HepG2 (cell line): ENCODE data around the gene DCDC2. TPM values are rescaled to one million over a fixed set of nuclear protein-coding genes. Genes with fewer than 3 reads are reported as not detected.

Source experiments
- ATAC-seq: fragments of 200-7000 bp; cut with Tn5 transposase; 3 replicates; pipeline ENCODE4 v1.9.1; 2020; ENCODE audit warnings: mild to moderate bottlenecking, moderate library complexity
- BruUV-seq: library from RNA; stranded (reverse); fragments of 400-500 nt; replicated peaks from 2 replicates; lab custom pipeline; 2021; lab: Mats Ljungman, UMichigan
- CTCF ChIA-PET: fragments of 300-600 bp; formaldehyde crosslinking; extraction: SDS; loops from one replicate; lab custom pipeline; 2021; ENCODE audit warnings: low total read pairs, inconsistent platforms, low intra/inter-chr PET ratio; lab: Yijun Ruan, JAX
- POLR2A ChIA-PET: fragments of 350-600 bp; sonication (Branson Sonifier 250); formaldehyde crosslinking; loops from one replicate; lab custom pipeline; 2020; ENCODE audit warnings: antibody characterized with exemption, inconsistent platforms; lab: Yijun Ruan, JAX
- DNase-seq: peaks from one replicate; pipeline ENCODE4 v3.0.0-alpha.2; 2015; ENCODE audit warnings: low spot score
- FAIRE-seq: peaks from 3 replicates; lab custom pipeline; 2011; peaks lifted over from hg19 to GRCh38; lab: Jason Lieb, UNC
- H2AFZ ChIP-seq: one replicate; pipeline ENCODE4 v1.6.1; 2011; ENCODE audit warnings: low read length, inconsistent platforms
- H3K27ac ChIP-seq: fragments of 300-600 bp; 3 replicates; pipeline ENCODE4 v1.8.0; 2011; ENCODE audit warnings: mixed run types, mild to moderate bottlenecking, mixed read lengths, low read length, inconsistent platforms; ENCODE audit not compliant: insufficient read depth; ENCODE audit errors: extremely low read length
- H3K27me3 ChIP-seq, 2 experiments: fragments of 200-600 bp in 1 of 2; 2 replicates in 1 of 2; 3 replicates in 1 of 2; pipeline versions ENCODE4 v1.6.0 to v1.8.0; 2011; ENCODE audit warnings: low read length in 2 of 2, mild to moderate bottlenecking in 2 of 2, moderate library complexity in 2 of 2, inconsistent platforms in 1 of 2; ENCODE audit not compliant: insufficient read depth in 2 of 2, control insufficient read depth in 1 of 2
- H3K36me3 ChIP-seq, 2 experiments: fragments of 200-600 bp in 1 of 2; replicated peaks in 1 of 2; 2 replicates in 1 of 2; 3 replicates in 1 of 2; pipeline versions ENCODE4 v1.5.1 to v1.8.0; 2011; ENCODE audit warnings: low read length in 2 of 2, inconsistent platforms in 1 of 2; ENCODE audit not compliant: insufficient read depth in 2 of 2, control insufficient read depth in 1 of 2
- H3K4me1 ChIP-seq: 2 replicates; pipeline ENCODE4 v1.5.1; 2012; ENCODE audit warnings: low read length, inconsistent platforms; ENCODE audit not compliant: insufficient read depth
- H3K4me2 ChIP-seq: 2 replicates; pipeline ENCODE4 v1.6.0; 2011; ENCODE audit warnings: low read depth, low read length, inconsistent platforms
- H3K4me3 ChIP-seq, 3 experiments: fragments of 200-600 bp in 1 of 3; sonication (generic), shearing (Covaris generic) in 1 of 3; replicated peaks in 1 of 3; 2 replicates each; pipeline ENCODE4 v1.5.1; 2011 to 2016; ENCODE audit warnings: low read length in 3 of 3, inconsistent platforms in 2 of 3, low read depth in 2 of 3, mild to moderate bottlenecking in 2 of 3, control low read depth in 1 of 3, mixed read lengths in 1 of 3; ENCODE audit not compliant: insufficient read depth in 1 of 3
- H3K79me2 ChIP-seq: one replicate; pipeline ENCODE4 v1.6.1; 2011; ENCODE audit warnings: low read length, inconsistent platforms; ENCODE audit not compliant: insufficient read depth
- H3K9ac ChIP-seq: 2 replicates; pipeline ENCODE4 v1.6.0; 2011; ENCODE audit warnings: mild to moderate bottlenecking, low read depth, low read length, inconsistent platforms; ENCODE audit not compliant: insufficient read depth
- H3K9me3 ChIP-seq: 2 replicates; pipeline ENCODE4 v1.5.1; 2012; ENCODE audit warnings: mild to moderate bottlenecking, low read length
- H4K20me1 ChIP-seq: 2 replicates; pipeline ENCODE4 v1.6.0; 2011; ENCODE audit warnings: inconsistent platforms, mild to moderate bottlenecking, low read length, moderate library complexity; ENCODE audit not compliant: insufficient read depth
- ARNT ChIP-seq: fragments of 450-650 bp; IDR thresholded peaks from 2 replicates; pipeline ENCODE4 v1.6.1; 2017
- CENPT ChIP-seq: sonication (generic); formaldehyde crosslinking; IDR thresholded peaks from 2 replicates; pipeline ENCODE4 v1.8.0; 2022; ENCODE audit warnings: low read depth, mild to moderate bottlenecking, moderate library complexity, missing genetic modification reagents
- GABPA ChIP-seq, 2 experiments: IDR thresholded peaks; 2 replicates each; pipeline ENCODE4 v1.6.1; 2011 to 2016; ENCODE audit warnings: low read depth in 2 of 2, low read length in 1 of 2, missing biosample characterization in 1 of 2, missing genetic modification characterization in 1 of 2
- MED13 ChIP-seq: sonication (generic); formaldehyde crosslinking; IDR thresholded peaks from 2 replicates; pipeline ENCODE4 v1.5.0; 2020; ENCODE audit warnings: missing genetic modification reagents
- SIN3A ChIP-seq: IDR thresholded peaks from 2 replicates; pipeline ENCODE4 v1.6.1; 2011; ENCODE audit warnings: low read depth, mild to moderate bottlenecking, control low read depth, low read length, borderline replicate concordance
- U2AF2 ChIP-seq: fragments of 200-400 bp; formaldehyde crosslinking; IDR thresholded peaks from 2 replicates; pipeline ENCODE4 v1.6.1; 2017; ENCODE audit warnings: low read depth, mild to moderate bottlenecking, low read length
- ZBTB39 ChIP-seq: sonication (generic); formaldehyde crosslinking; IDR thresholded peaks from 2 replicates; pipeline ENCODE4 v1.5.0; 2020; ENCODE audit warnings: missing genetic modification reagents
- ZNF121 ChIP-seq: sonication (generic); formaldehyde crosslinking; IDR thresholded peaks from 2 replicates; pipeline ENCODE4 v1.5.0; 2020; ENCODE audit warnings: mild to moderate bottlenecking, missing genetic modification reagents
- ZNF354B ChIP-seq: sonication (generic); formaldehyde crosslinking; IDR thresholded peaks from 2 replicates; pipeline ENCODE4 v1.8.0; 2022; ENCODE audit warnings: mild to moderate bottlenecking, missing genetic modification reagents
- ZNF552 ChIP-seq: sonication (generic); formaldehyde crosslinking; IDR thresholded peaks from 2 replicates; pipeline ENCODE4 v1.9.0; 2022; ENCODE audit warnings: missing genetic modification reagents, mild to moderate bottlenecking, borderline replicate concordance
- ZNF703 ChIP-seq: sonication (generic); formaldehyde crosslinking; IDR thresholded peaks from 2 replicates; pipeline ENCODE4 v1.5.1; 2020; ENCODE audit warnings: missing genetic modification reagents, mild to moderate bottlenecking, moderate library complexity, borderline replicate concordance
- ZNF724P ChIP-seq: sonication (generic); formaldehyde crosslinking; IDR thresholded peaks from 2 replicates; pipeline ENCODE4 v1.8.0; 2022; ENCODE audit warnings: missing genetic modification reagents, borderline replicate concordance
- WGBS: methylation state at CpG from one replicate; pipeline ENCODE4 v1.1.6; 2017; ENCODE audit warnings: low lambda C conversion rate; 5-methylcytosine and 5-hydroxymethylcytosine counted together
- in situ Hi-C: cut with HindIII; loops from 2 replicates; pipeline ENCODE4 v1.10.0; 2017; ENCODE audit warnings: low pct_unique_long_range_greater_than_20kb; ENCODE audit not compliant: extremely low pct_ligation_motif_present
- intact Hi-C: fragments of 100-400 bp; cut with micrococcal nuclease; formaldehyde crosslinking; loops from one replicate; pipeline ENCODE4 v1.10.0; 2022; ENCODE audit not compliant: unreplicated experiment
- polyA plus RNA-seq, 8 experiments: library from polyadenylated mRNA; depleted of rRNA in 3 of 8; stranded (reverse) in 7 of 8; unstranded in 1 of 8; fragments of >200 nt; fragmentation: Illumina TruSeq in 4 of 8; extraction: Trizol in 4 of 8; gene quantifications; 2 replicates each; pipeline versions ENCODE4 v1.2.1 to v1.2.3, GENCODE V29; 2011 to 2016; ENCODE audit warnings: low read depth in 4 of 8, missing spikeins in 1 of 8, mixed read lengths in 1 of 8; ENCODE audit not compliant: insufficient read depth in 1 of 8
- total RNA-seq, 5 experiments: library from RNA; depleted of rRNA; stranded (reverse); fragments of >200 nt; fragmentation: Illumina TruSeq; extraction: Trizol; gene quantifications; 2 replicates each; pipeline ENCODE4 v1.2.3, GENCODE V29; 2016; ENCODE audit warnings: low read depth in 1 of 5
- TF ChIP-seq, protein P1 (sequence below): sonication (generic); formaldehyde crosslinking; IDR thresholded peaks from 2 replicates; pipeline ENCODE4 v1.4.0; 2020; ENCODE audit warnings: missing genetic modification reagents, mild to moderate bottlenecking, borderline replicate concordance

Gene DCDC2
- total and polyA plus RNA-seq, 2 of the 13 experiments (the other 11 are each of a cell fraction or from before 2014, with no cell fraction given): 9.0 to 36.2 TPM

DNA sequence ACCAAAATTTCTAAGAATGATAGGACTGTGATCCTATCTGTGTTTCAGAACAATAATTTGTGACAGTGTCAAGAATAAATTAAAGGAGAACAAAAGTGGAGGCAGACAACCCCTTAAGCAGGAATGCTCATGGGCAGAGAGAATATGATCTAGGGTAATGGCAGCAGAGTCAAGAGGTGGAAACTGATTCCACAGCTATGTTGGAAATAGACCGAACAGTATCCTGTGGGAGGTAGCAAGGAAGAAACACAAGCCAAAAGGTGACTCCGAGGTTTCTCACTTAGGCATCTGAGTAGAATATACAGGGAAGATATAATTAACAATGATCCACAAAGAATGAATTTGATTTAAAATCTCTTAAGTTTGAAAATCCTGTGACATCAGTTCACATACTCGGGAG, 131.3 kb downstream of the DCDC2 start:
- H3K9ac ChIP-seq: no peak overlapping the region
- no TSS peak for BruUV-seq

More for the DNA sequence above, 131.3 kb downstream of the DCDC2 start:
- intact Hi-C loops: no loop called here
- in situ Hi-C loops: no loop called here
- CTCF ChIA-PET: no interaction called here
- H3K4me2 ChIP-seq: no peak overlapping the region
- H3K4me1 ChIP-seq: peaks cover 28% of the 10 kb centered on the region
- no peak for ATAC-seq
- no peak overlapping the region for H2AFZ ChIP-seq
- H3K79me2 ChIP-seq: no peaks in the 10 kb centered on the region
- H4K20me1 ChIP-seq: no peaks in the 10 kb centered on the region
- H3K27me3 ChIP-seq: no peaks in the 10 kb centered on the region
- H3K4me3 ChIP-seq: no peak overlapping the region
- no peak for FAIRE-seq
- WGBS: 94% methylated on average over 3 of the region's 3 CpGs
- no peak overlapping the region for H3K27ac ChIP-seq
- POLR2A ChIA-PET: no interaction called here
- no peak for DNase-seq
- TF ChIP-seq, protein P1, sequence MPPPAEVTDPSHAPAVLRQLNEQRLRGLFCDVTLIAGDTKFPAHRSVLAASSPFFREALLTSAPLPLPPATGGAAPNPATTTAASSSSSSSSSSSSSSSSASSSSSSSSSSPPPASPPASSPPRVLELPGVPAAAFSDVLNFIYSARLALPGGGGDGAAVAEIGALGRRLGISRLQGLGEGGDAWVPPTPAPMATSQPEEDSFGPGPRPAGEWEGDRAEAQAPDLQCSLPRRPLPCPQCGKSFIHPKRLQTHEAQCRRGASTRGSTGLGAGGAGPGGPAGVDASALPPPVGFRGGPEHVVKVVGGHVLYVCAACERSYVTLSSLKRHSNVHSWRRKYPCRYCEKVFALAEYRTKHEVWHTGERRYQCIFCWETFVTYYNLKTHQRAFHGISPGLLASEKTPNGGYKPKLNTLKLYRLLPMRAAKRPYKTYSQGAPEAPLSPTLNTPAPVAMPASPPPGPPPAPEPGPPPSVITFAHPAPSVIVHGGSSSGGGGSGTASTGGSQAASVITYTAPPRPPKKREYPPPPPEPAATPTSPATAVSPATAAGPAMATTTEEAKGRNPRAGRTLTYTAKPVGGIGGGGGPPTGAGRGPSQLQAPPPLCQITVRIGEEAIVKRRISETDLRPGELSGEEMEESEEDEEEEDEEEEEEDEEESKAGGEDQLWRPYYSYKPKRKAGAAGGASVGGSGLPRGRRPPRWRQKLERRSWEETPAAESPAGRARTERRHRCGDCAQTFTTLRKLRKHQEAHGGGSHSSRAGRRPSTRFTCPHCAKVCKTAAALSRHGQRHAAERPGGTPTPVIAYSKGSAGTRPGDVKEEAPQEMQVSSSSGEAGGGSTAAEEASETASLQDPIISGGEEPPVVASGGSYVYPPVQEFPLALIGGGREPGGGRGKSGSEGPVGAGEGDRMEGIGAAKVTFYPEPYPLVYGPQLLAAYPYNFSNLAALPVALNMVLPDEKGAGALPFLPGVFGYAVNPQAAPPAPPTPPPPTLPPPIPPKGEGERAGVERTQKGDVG (CRISPR knock-in tag): no peak
- TF ChIP-seq ZNF724P (CRISPR knock-in tag): no peak
- no peak for TF ChIP-seq ZNF703 (CRISPR knock-in tag)
- no peak for TF ChIP-seq SIN3A
- TF ChIP-seq ZNF354B (CRISPR knock-in tag): no peak
- TF ChIP-seq ZNF121 (CRISPR knock-in tag): no peak
- no peak for TF ChIP-seq U2AF2
- TF ChIP-seq ARNT: no peak
- TF ChIP-seq ZNF552 (CRISPR knock-in tag): no peak
- no peak for TF ChIP-seq GABPA (IDR thresholded peaks at IDR 0.05; ENCODE audit: low read depth, low read length)
- no peak for TF ChIP-seq GABPA (CRISPR knock-in tag; IDR thresholded peaks at IDR 0.05; ENCODE audit: low read depth)
- TF ChIP-seq MED13 (CRISPR knock-in tag): no peak
- TF ChIP-seq ZBTB39 (CRISPR knock-in tag): no peak
- no peak for TF ChIP-seq CENPT (CRISPR knock-in tag)
- H3K9me3 ChIP-seq: no peaks in the 10 kb centered on the region
- H3K36me3 ChIP-seq: peaks cover 16 to 36% of the 10 kb centered on the region in 2 experiments
